SK-N-SH treated with all-trans-retinoic acid at 6 μM for 48 hours (cell line): Measurements from ENCODE around the gene ANKRD65.
"Not testable (repeated sequence)": the region's sequence is repeated elsewhere in the genome, so short reads cannot be mapped to it uniquely, and the experiment has no call there.

ENCODE experiments used
- ATAC-seq: fragments of 200-7000 bp; cut with Tn5 transposase; 3 replicates; pipeline ENCODE4 v1.9.1; 2020; ENCODE audit warnings: mild to moderate bottlenecking, moderate library complexity
- BACH2 ChIP-seq: fragments of 250-450 bp; sonication (Bioruptor Pico); IDR thresholded peaks from 2 replicates; pipeline ENCODE4 v1.9.0; 2021; ENCODE audit warnings: mild to moderate bottlenecking, borderline replicate concordance
- CSDC2 ChIP-seq: fragments of 250-450 bp; sonication (Bioruptor Pico); IDR thresholded peaks from 2 replicates; pipeline ENCODE4 v1.5.0; 2020; ENCODE audit warnings: mild to moderate bottlenecking, moderate library complexity
- ESRRG ChIP-seq: fragments of 250-450 bp; sonication (Bioruptor Pico); IDR thresholded peaks from 2 replicates; pipeline ENCODE4 v1.6.1; 2021; ENCODE audit warnings: mild to moderate bottlenecking
- GLIS3 ChIP-seq: fragments of 250-450 bp; sonication (Bioruptor Pico); IDR thresholded peaks from 2 replicates; pipeline ENCODE4 v1.5.0; 2020; ENCODE audit warnings: mild to moderate bottlenecking, moderate library complexity
- ISL1 ChIP-seq: fragments of 250-450 bp; sonication (Bioruptor Pico); IDR thresholded peaks from 2 replicates; pipeline ENCODE4 v2.1.2; 2022; ENCODE audit warnings: mild to moderate bottlenecking, moderate library complexity
- OSR1 ChIP-seq: fragments of 250-450 bp; sonication (Bioruptor Pico); IDR thresholded peaks from 2 replicates; pipeline ENCODE4 v1.8.0; 2022; ENCODE audit warnings: moderate library complexity, mild to moderate bottlenecking, inconsistent platforms
- PPARA ChIP-seq: fragments of 250-450 bp; sonication (Bioruptor Pico); IDR thresholded peaks from 2 replicates; pipeline ENCODE4 v1.5.0; 2020; ENCODE audit warnings: mild to moderate bottlenecking, borderline replicate concordance
- RARB ChIP-seq: fragments of 250-450 bp; sonication (Bioruptor Pico); IDR thresholded peaks from 2 replicates; pipeline ENCODE4 v1.8.0; 2021; ENCODE audit warnings: mild to moderate bottlenecking, moderate library complexity
- SNAI2 ChIP-seq: fragments of 250-450 bp; sonication (Bioruptor Pico); IDR thresholded peaks from 2 replicates; pipeline ENCODE4 v1.5.0; 2020; ENCODE audit warnings: mild to moderate bottlenecking, moderate library complexity
- TCF4 ChIP-seq: fragments of 250-450 bp; sonication (Bioruptor Pico); IDR thresholded peaks from 2 replicates; pipeline ENCODE4 v1.8.0; 2021; ENCODE audit warnings: mild to moderate bottlenecking, moderate library complexity, borderline replicate concordance
- ZC3H10 ChIP-seq: fragments of 250-450 bp; sonication (Bioruptor Pico); IDR thresholded peaks from 2 replicates; pipeline ENCODE4 v1.5.1; 2021; ENCODE audit warnings: mild to moderate bottlenecking, moderate library complexity
- ZFP3 ChIP-seq: fragments of 250-450 bp; sonication (Bioruptor Pico); IDR thresholded peaks from 2 replicates; pipeline ENCODE4 v1.5.0; 2020; ENCODE audit warnings: mild to moderate bottlenecking, moderate library complexity
- ZFP30 ChIP-seq: fragments of 450-650 bp; formaldehyde crosslinking; IDR thresholded peaks from 2 replicates; pipeline ENCODE4 v1.5.0; 2022; ENCODE audit warnings: mild to moderate bottlenecking, moderate library complexity
- ZNF565 ChIP-seq: fragments of 450-650 bp; formaldehyde crosslinking; conservative IDR thresholded peaks from 2 replicates; pipeline ENCODE4 v1.5.0; 2020; ENCODE audit warnings: low read depth, mild to moderate bottlenecking, moderate library complexity
- ZNF70 ChIP-seq: fragments of 450-650 bp; formaldehyde crosslinking; IDR thresholded peaks from 2 replicates; pipeline ENCODE4 v1.5.0; 2020; ENCODE audit warnings: mild to moderate bottlenecking, moderate library complexity
- ZNF8 ChIP-seq: fragments of 450-650 bp; formaldehyde crosslinking; IDR thresholded peaks from 2 replicates; pipeline ENCODE4 v1.5.0; 2020; ENCODE audit warnings: mild to moderate bottlenecking, moderate library complexity
- TF ChIP-seq, protein P1 (sequence below): fragments of 250-450 bp; sonication (Bioruptor Pico); IDR thresholded peaks from 2 replicates; pipeline ENCODE4 v1.8.0; 2021; ENCODE audit warnings: low read depth, mild to moderate bottlenecking, moderate library complexity, borderline replicate concordance
- TF ChIP-seq, protein P2 (sequence below): fragments of 250-450 bp; sonication (Bioruptor Pico); IDR thresholded peaks from 2 replicates; pipeline ENCODE4 v1.5.1; 2021; ENCODE audit warnings: mild to moderate bottlenecking, moderate library complexity
- TF ChIP-seq, protein P3 (sequence below): fragments of 250-450 bp; sonication (Bioruptor Pico); IDR thresholded peaks from 2 replicates; pipeline ENCODE4 v1.5.1; 2020; ENCODE audit warnings: low read depth, mild to moderate bottlenecking, moderate library complexity
- TF ChIP-seq, protein P4 (sequence below): fragments of 250-450 bp; sonication (Bioruptor Pico); IDR thresholded peaks from 2 replicates; pipeline ENCODE4 v1.5.0; 2020; ENCODE audit warnings: mild to moderate bottlenecking, moderate library complexity

The ANKRD65 gene

DNA sequence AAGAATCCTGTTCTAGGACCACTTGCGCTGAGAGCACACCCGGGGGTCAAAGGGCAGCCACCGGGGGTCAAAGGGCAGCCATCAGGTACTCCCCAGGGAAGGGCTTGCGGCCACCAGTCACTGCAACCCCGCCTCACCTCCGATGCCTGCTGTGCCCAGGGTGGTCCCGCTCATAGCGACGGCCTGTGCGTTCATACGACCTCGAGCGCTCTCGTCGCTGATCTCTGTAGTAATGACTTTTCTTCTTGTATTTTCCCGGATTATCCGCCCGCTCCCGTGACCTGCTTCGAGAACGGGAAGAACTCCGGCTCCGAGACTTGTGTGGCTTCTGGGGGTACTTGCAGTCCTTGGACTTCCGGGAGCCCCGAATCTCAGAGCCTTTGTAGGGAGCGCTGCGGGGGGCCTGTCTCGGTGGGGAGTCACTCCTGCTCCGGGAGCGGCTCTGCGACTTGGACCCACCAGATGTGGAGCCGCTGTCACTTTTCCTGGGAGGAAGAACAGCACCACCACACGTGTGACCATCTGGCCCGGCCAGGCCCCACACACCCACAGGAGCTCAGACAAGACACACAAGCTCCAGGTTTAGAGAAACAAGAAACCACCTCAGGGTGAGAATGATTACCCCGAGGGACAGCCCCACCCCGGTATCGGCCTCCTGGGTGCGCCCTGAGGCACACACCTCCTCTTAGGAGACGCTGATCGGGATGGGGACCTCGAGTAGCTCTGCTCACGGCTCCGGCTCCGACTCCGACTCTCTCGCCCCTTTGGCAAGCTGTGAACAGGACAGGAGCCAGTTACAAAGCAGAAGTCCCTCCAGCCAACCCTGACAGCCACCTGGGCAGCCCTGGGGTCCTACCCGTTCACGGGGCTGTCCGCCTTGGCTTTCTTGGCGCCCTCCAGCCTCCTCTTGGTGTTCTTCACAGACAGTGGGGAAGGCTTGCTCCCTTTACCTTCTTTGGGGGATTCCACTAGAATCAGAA is 33.7 kb downstream of the ANKRD65 start (continued):
- TF ChIP-seq, protein P1, sequence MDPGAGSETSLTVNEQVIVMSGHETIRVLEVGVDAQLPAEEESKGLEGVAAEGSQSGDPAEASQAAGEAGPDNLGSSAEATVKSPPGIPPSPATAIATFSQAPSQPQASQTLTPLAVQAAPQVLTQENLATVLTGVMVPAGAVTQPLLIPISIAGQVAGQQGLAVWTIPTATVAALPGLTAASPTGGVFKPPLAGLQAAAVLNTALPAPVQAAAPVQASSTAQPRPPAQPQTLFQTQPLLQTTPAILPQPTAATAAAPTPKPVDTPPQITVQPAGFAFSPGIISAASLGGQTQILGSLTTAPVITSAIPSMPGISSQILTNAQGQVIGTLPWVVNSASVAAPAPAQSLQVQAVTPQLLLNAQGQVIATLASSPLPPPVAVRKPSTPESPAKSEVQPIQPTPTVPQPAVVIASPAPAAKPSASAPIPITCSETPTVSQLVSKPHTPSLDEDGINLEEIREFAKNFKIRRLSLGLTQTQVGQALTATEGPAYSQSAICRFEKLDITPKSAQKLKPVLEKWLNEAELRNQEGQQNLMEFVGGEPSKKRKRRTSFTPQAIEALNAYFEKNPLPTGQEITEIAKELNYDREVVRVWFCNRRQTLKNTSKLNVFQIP = no peak
- TF ChIP-seq, protein P2, sequence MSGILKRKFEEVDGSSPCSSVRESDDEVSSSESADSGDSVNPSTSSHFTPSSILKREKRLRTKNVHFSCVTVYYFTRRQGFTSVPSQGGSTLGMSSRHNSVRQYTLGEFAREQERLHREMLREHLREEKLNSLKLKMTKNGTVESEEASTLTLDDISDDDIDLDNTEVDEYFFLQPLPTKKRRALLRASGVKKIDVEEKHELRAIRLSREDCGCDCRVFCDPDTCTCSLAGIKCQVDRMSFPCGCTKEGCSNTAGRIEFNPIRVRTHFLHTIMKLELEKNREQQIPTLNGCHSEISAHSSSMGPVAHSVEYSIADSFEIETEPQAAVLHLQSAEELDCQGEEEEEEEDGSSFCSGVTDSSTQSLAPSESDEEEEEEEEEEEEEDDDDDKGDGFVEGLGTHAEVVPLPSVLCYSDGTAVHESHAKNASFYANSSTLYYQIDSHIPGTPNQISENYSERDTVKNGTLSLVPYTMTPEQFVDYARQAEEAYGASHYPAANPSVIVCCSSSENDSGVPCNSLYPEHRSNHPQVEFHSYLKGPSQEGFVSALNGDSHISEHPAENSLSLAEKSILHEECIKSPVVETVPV = no peak
- TF ChIP-seq BACH2 (CRISPR knock-in tag) = no peak

DNA sequence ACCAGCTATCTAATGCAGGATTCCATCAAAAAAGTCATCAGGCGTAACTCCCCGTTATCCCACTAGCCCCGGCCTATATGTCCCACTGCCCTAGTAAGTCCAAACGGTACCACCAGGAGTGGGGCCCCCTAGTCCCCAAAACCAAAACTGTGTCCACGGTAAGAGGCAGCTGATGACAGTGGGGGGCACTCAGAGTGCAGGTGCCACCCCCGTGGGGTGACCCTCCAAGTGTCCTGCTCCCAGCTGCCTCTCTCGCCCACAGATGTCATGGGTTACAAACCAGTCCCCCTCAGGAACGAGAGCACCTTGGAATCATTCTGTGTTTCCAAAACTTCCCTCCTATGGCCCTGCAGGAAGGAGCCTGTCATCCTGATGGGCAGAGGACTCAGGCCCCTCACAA is 35.1 kb downstream of the ANKRD65 start:
- no peak for ATAC-seq
- TF ChIP-seq SNAI2 (CRISPR knock-in tag) (no peak), OSR1 (CRISPR knock-in tag) (no peak), ISL1 (CRISPR knock-in tag) (no peak), CSDC2 (CRISPR knock-in tag) (no peak), ZFP3 (no peak), ZC3H10 (CRISPR knock-in tag) (no peak), GLIS3 (CRISPR knock-in tag) (no peak), ZFP30 (CRISPR knock-in tag) (no peak), ZNF565 (CRISPR knock-in tag) (no peak), BACH2 (CRISPR knock-in tag) (no peak)
- TF ChIP-seq, protein P1 = no peak
- TF ChIP-seq, protein P3, sequence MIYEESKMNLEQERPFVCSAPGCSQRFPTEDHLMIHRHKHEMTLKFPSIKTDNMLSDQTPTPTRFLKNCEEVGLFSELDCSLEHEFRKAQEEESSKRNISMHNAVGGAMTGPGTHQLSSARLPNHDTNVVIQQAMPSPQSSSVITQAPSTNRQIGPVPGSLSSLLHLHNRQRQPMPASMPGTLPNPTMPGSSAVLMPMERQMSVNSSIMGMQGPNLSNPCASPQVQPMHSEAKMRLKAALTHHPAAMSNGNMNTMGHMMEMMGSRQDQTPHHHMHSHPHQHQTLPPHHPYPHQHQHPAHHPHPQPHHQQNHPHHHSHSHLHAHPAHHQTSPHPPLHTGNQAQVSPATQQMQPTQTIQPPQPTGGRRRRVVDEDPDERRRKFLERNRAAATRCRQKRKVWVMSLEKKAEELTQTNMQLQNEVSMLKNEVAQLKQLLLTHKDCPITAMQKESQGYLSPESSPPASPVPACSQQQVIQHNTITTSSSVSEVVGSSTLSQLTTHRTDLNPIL (CRISPR knock-in tag) = no peak

GRCh38 chr1:1385339-1385738 is 35.7 kb downstream of the ANKRD65 start:
- not testable (repeated sequence) for ATAC-seq

DNA sequence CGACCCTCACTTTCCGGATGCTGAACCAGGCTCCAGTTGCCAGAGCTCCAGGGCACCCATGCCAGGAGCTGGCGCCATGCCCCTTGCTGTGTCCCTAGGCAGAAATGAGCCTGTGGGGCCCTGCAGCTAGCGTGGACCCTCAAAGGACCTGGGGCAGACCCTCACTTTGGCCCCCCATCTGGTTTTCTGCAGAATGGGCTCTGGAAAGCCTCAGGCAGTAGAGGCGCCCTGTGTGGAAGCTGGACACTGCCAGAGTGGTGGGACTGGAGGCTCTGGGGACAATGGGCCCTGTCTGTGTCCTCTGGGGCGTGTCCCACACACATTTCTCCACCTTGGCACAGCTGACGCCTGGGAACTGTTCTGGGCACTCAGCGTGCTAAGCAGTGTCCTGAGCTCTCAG is 39.8 kb downstream of the ANKRD65 start:
- no peak for ATAC-seq
- TF ChIP-seq, protein P4, sequence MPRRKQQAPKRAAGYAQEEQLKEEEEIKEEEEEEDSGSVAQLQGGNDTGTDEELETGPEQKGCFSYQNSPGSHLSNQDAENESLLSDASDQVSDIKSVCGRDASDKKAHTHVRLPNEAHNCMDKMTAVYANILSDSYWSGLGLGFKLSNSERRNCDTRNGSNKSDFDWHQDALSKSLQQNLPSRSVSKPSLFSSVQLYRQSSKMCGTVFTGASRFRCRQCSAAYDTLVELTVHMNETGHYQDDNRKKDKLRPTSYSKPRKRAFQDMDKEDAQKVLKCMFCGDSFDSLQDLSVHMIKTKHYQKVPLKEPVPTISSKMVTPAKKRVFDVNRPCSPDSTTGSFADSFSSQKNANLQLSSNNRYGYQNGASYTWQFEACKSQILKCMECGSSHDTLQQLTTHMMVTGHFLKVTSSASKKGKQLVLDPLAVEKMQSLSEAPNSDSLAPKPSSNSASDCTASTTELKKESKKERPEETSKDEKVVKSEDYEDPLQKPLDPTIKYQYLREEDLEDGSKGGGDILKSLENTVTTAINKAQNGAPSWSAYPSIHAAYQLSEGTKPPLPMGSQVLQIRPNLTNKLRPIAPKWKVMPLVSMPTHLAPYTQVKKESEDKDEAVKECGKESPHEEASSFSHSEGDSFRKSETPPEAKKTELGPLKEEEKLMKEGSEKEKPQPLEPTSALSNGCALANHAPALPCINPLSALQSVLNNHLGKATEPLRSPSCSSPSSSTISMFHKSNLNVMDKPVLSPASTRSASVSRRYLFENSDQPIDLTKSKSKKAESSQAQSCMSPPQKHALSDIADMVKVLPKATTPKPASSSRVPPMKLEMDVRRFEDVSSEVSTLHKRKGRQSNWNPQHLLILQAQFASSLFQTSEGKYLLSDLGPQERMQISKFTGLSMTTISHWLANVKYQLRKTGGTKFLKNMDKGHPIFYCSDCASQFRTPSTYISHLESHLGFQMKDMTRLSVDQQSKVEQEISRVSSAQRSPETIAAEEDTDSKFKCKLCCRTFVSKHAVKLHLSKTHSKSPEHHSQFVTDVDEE (CRISPR knock-in tag) = no peak

DNA sequence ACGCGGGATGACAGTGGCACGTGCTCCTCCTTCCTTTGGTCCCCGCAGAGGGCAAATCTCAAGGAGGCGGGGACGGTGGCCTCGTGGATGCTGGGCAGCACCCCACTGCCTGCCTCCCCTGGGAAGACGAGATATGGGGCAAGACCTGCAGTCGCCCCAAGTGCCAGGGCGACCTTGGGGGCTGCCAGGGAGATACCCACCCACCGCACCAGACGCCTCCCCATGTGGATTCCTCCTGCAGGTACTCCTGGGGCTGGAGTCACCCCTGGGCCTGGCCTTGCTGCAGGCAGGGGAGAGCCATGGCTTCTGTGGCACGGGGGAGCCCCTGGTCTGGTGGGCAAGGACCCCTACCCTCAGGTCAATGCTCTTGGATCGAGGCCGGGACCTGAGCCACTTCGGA is 40.2 kb downstream of the ANKRD65 start:
- no peak for ATAC-seq
- TF ChIP-seq ZNF8 (CRISPR knock-in tag) = no peak
- TF ChIP-seq, protein P4 (CRISPR knock-in tag) = no peak
- TF ChIP-seq ZNF565 (CRISPR knock-in tag) = no peak
- TF ChIP-seq BACH2 (CRISPR knock-in tag) = no peak
- TF ChIP-seq RARB (CRISPR knock-in tag) = no peak
- TF ChIP-seq OSR1 (CRISPR knock-in tag) = no peak
- no peak for TF ChIP-seq TCF4 (CRISPR knock-in tag)
- no peak for TF ChIP-seq ISL1 (CRISPR knock-in tag)
- TF ChIP-seq ESRRG = no peak
- TF ChIP-seq, protein P1 = no peak
- TF ChIP-seq ZNF70 (CRISPR knock-in tag) = no peak
- no peak for TF ChIP-seq ZC3H10 (CRISPR knock-in tag)
- TF ChIP-seq PPARA = no peak
- TF ChIP-seq GLIS3 (CRISPR knock-in tag) = no peak
